Stimulated activated CD4-positive, alpha-beta T cell treated with anti-CD3 and anti-CD28 coated beads, Interleukin-12 subunit alpha, Interleukin-12 subunit beta, amount 100 ng/mL, for 48 hours (primary cell): ENCODE results near the gene DLGAP1.

ENCODE experiments used
- DNase-seq, 3 donors: peaks; one replicate each; pipeline ENCODE4 v3.0.0-alpha.2; 2020; ENCODE audit warnings: low read depth in 2 of 3, low spot score in 1 of 3

Gene DLGAP1

GRCh38 chr18:3726238-3726951 lies 728.7 kb downstream of the DLGAP1 start:
- no peak for DNase-seq

GRCh38 chr18:3725115-3725514 lies 730.0 kb downstream of the DLGAP1 start:
- DNase-seq = no peak

- DNase-seq = no peak
Observed at GRCh38 chr18:3723554-3723953, 731.6 kb downstream of the DLGAP1 start.

GRCh38 chr18:3722649-3723433 lies 732.3 kb downstream of the DLGAP1 start:
- no peak for DNase-seq

GRCh38 chr18:3721771-3722648 lies 733.1 kb downstream of the DLGAP1 start:
- DNase-seq = no peak

- DNase-seq = no peak
Observed at GRCh38 chr18:3720818-3721545, 734.1 kb downstream of the DLGAP1 start.

- no peak for DNase-seq
Observed at GRCh38 chr18:3720159-3720558, 734.9 kb downstream of the DLGAP1 start.

- no peak for DNase-seq
Observed at GRCh38 chr18:3717376-3718025, 737.6 kb downstream of the DLGAP1 start.

GRCh38 chr18:3716116-3716660 lies 738.9 kb downstream of the DLGAP1 start:
- no peak for DNase-seq

GRCh38 chr18:3715231-3716080 lies 739.7 kb downstream of the DLGAP1 start:
- DNase-seq = no peak

GRCh38 chr18:3713708-3714107 lies 741.4 kb downstream of the DLGAP1 start:
- DNase-seq = no peak

- no peak for DNase-seq
Observed at GRCh38 chr18:3713166-3713565, 741.9 kb downstream of the DLGAP1 start.

- DNase-seq = no peak
Observed at GRCh38 chr18:3712491-3712890, 742.6 kb downstream of the DLGAP1 start.

GRCh38 chr18:3710712-3711301 lies 744.3 kb downstream of the DLGAP1 start:
- no peak for DNase-seq

GRCh38 chr18:3709205-3709604 lies 745.9 kb downstream of the DLGAP1 start:
- DNase-seq = no peak

GRCh38 chr18:3706279-3707097 lies 748.6 kb downstream of the DLGAP1 start:
- DNase-seq = no peak

GRCh38 chr18:3704556-3705344 lies 750.4 kb downstream of the DLGAP1 start:
- DNase-seq = no peak
